PC-3 (cell line): ENCODE results near the gene EXOC4. TPM values are rescaled to one million over a fixed set of nuclear protein-coding genes. Genes with fewer than 3 reads are reported as not detected.

Experiments used
- ATAC-seq: fragments of 200-7000 bp; cut with Tn5 transposase; 2 replicates; pipeline ENCODE4 v1.9.1; 2020; ENCODE audit warnings: mild to moderate bottlenecking, moderate library complexity
- BruUV-seq: library from RNA; stranded (reverse); fragments of 400-500 nt; replicated peaks from 2 replicates; lab custom pipeline; 2021; lab: Mats Ljungman, UMichigan
- CTCF ChIA-PET: fragments of 300-600 bp; sonication (Branson Sonifier 250); formaldehyde crosslinking; loops from one replicate; lab custom pipeline; 2022; ENCODE audit warnings: antibody characterized with exemption; lab: Charles Lee
- POLR2A ChIA-PET: fragments of 300-600 bp; sonication (Branson Sonifier 250); formaldehyde crosslinking; loops from one replicate; lab custom pipeline; 2022; ENCODE audit warnings: antibody characterized with exemption; ENCODE audit not compliant: unreplicated experiment; lab: Charles Lee
- DNase-seq: peaks from one replicate; pipeline ENCODE4 v3.0.0-alpha.2; 2015
- H2AFZ ChIP-seq: fragments of 300-600 bp; sonication (generic); 2 replicates; pipeline ENCODE4 v1.6.0; 2016; ENCODE audit warnings: antibody characterized with exemption, low read length
- H3F3A ChIP-seq: fragments of 300-600 bp; sonication (generic); one replicate; pipeline ENCODE4 v1.6.0; 2017; ENCODE audit warnings: antibody characterized with exemption, low read length, control low read depth, mild to moderate bottlenecking; ENCODE audit not compliant: unreplicated experiment
- H3K27ac ChIP-seq: fragments of 300-600 bp; sonication (generic); 2 replicates; pipeline ENCODE4 v1.5.1; 2016; ENCODE audit warnings: mild to moderate bottlenecking, low read length
- H3K27me3 ChIP-seq: fragments of 300-600 bp; sonication (generic); 2 replicates; pipeline ENCODE4 v1.6.1; 2016; ENCODE audit warnings: low read length, mixed read lengths
- H3K36me3 ChIP-seq: fragments of 300-600 bp; sonication (generic); 2 replicates; pipeline ENCODE4 v1.6.1; 2016; ENCODE audit warnings: low read depth, mixed run types, low read length, mixed read lengths
- H3K4me1 ChIP-seq: fragments of 300-600 bp; sonication (generic); 2 replicates; pipeline ENCODE4 v1.5.1; 2016; ENCODE audit warnings: low read length; ENCODE audit not compliant: insufficient read depth
- H3K4me2 ChIP-seq: fragments of 300-600 bp; sonication (generic); 2 replicates; pipeline ENCODE4 v1.6.0; 2016; ENCODE audit warnings: low read length
- H3K4me3 ChIP-seq: fragments of 300-600 bp; sonication (generic); 2 replicates; pipeline ENCODE4 v1.5.1; 2016; ENCODE audit warnings: mild to moderate bottlenecking, low read length, mixed read lengths
- H3K79me2 ChIP-seq: fragments of 300-600 bp; sonication (generic); 2 replicates; pipeline ENCODE4 v1.6.1; 2017; ENCODE audit warnings: low read length, mixed read lengths
- H3K9ac ChIP-seq: fragments of 300-600 bp; sonication (generic); 2 replicates; pipeline ENCODE4 v1.6.0; 2016; ENCODE audit warnings: mild to moderate bottlenecking, low read length
- H3K9me2 ChIP-seq: fragments of 300-600 bp; sonication (generic); replicated peaks from 2 replicates; pipeline ENCODE4 v1.6.1; 2016; ENCODE audit warnings: mixed run types, low read length, mixed read lengths
- H3K9me3 ChIP-seq: fragments of 300-600 bp; sonication (generic); 2 replicates; pipeline ENCODE4 v1.6.1; 2016; ENCODE audit warnings: low read length, mixed read lengths
- H4K20me1 ChIP-seq: fragments of 300-600 bp; sonication (generic); 2 replicates; pipeline ENCODE4 v1.6.1; 2016; ENCODE audit warnings: low read length, mixed read lengths
- EZH2 ChIP-seq: fragments of 300-600 bp; sonication (generic); IDR thresholded peaks from one replicate; pipeline ENCODE4 v1.6.1; 2017; ENCODE audit warnings: antibody characterized with exemption, mild to moderate bottlenecking, low read length; ENCODE audit not compliant: unreplicated experiment
- EZH2phosphoT487 ChIP-seq: fragments of 300-600 bp; sonication (generic); IDR thresholded peaks from 2 replicates; pipeline ENCODE4 v1.6.1; 2018; ENCODE audit warnings: mild to moderate bottlenecking, antibody characterized with exemption, low read length, borderline replicate concordance
- intact Hi-C: fragments of 100-400 bp; cut with micrococcal nuclease; formaldehyde crosslinking; loops from 2 replicates; pipeline ENCODE4 v1.9.0; 2023
- total RNA-seq: library from RNA; depleted of rRNA; stranded (reverse); fragments of >200 nt; gene quantifications from 2 replicates; pipeline ENCODE4 v1.2.3, GENCODE V29; 2014
- TF ChIP-seq, protein P1 (sequence below): fragments of 300-600 bp; sonication (generic); conservative IDR thresholded peaks from 2 replicates; pipeline ENCODE4 v1.5.1; 2017; ENCODE audit warnings: antibody characterized with exemption, low read depth, mild to moderate bottlenecking, low read length

EXOC4 gene
- total RNA-seq, 1 experiment from 2014 or later = 43.5 TPM

DNA sequence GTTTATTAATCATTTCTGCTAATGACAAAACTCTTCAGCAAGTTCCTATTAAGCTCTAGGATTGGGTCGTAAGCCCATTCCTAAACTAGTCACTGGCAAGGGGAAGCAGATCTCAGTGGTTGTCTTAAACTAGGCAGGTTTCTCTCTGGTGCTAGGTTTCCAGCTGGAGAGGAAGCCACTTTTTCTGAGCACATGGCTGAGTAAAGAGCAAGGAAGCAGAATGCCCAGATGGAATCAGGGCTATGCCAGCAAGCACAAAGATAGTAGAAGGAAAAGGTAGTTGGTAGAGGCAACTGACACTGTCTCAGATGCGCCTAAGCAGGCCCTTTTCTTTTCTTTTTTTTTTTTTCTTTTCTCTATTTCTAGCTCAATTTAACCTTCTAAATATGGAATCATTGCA lies 224.9 kb downstream of the EXOC4 start:
- CTCF ChIA-PET = no interaction called here

GRCh38 chr7:133478591-133479135 lies 225.8 kb downstream of the EXOC4 start:
- Histone ChIP-seq H3K27ac (no peak overlapping the region), H3K4me3 (no peak overlapping the region), H2AFZ (no peak overlapping the region), H3K27me3 (no peaks in the 10 kb centered on the region), H3K36me3 (no peaks in the 10 kb centered on the region), H3K4me2 (no peak overlapping the region), H3K9me2 (no peaks in the 10 kb centered on the region), H3F3A (no peaks in the 10 kb centered on the region), H3K79me2 (no peaks in the 10 kb centered on the region), H3K9ac (no peak overlapping the region), H3K9me3 (no peaks in the 10 kb centered on the region), H3K4me1 (no peaks in the 10 kb centered on the region), H4K20me1 (no peaks in the 10 kb centered on the region)
- ChIA-PET POLR2A (no interaction called here), CTCF (no interaction called here)
- TF ChIP-seq, protein P1, sequence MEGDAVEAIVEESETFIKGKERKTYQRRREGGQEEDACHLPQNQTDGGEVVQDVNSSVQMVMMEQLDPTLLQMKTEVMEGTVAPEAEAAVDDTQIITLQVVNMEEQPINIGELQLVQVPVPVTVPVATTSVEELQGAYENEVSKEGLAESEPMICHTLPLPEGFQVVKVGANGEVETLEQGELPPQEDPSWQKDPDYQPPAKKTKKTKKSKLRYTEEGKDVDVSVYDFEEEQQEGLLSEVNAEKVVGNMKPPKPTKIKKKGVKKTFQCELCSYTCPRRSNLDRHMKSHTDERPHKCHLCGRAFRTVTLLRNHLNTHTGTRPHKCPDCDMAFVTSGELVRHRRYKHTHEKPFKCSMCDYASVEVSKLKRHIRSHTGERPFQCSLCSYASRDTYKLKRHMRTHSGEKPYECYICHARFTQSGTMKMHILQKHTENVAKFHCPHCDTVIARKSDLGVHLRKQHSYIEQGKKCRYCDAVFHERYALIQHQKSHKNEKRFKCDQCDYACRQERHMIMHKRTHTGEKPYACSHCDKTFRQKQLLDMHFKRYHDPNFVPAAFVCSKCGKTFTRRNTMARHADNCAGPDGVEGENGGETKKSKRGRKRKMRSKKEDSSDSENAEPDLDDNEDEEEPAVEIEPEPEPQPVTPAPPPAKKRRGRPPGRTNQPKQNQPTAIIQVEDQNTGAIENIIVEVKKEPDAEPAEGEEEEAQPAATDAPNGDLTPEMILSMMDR = no peak
- no peak for TF ChIP-seq EZH2
- TF ChIP-seq EZH2phosphoT487 = no peak
- intact Hi-C loops = no loop called here
- DNase-seq (no peak), ATAC-seq (no peak)
- no TSS peak for BruUV-seq

More for the DNA sequence above, 224.9 kb downstream of the EXOC4 start:
- Histone ChIP-seq H3F3A (no peaks in the 10 kb centered on the region), H4K20me1 (no peaks in the 10 kb centered on the region), H3K9me3 (no peaks in the 10 kb centered on the region), H3K4me2 (no peak overlapping the region), H3K9me2 (no peaks in the 10 kb centered on the region), H3K4me3 (no peak overlapping the region), H3K79me2 (no peaks in the 10 kb centered on the region), H3K36me3 (no peaks in the 10 kb centered on the region), H3K27me3 (no peaks in the 10 kb centered on the region), H3K9ac (no peak overlapping the region), H2AFZ (no peak overlapping the region), H3K4me1 (no peaks in the 10 kb centered on the region), H3K27ac (no peak overlapping the region)
- ATAC-seq (no peak), DNase-seq (no peak)
- intact Hi-C loops = no loop called here
- POLR2A ChIA-PET = no interaction called here
- no peak for TF ChIP-seq EZH2
- TF ChIP-seq EZH2phosphoT487 = no peak
- TF ChIP-seq, protein P1 = no peak
- no TSS peak for BruUV-seq

GRCh38 chr7:133479456-133480065 lies 226.7 kb downstream of the EXOC4 start:
- intact Hi-C loops = no loop called here
- ATAC-seq = no peak
- CTCF ChIA-PET = no interaction called here

More at GRCh38 chr7:133479456-133480065, 226.7 kb downstream of the EXOC4 start:
- POLR2A ChIA-PET = no interaction called here
- no TSS peak for BruUV-seq
- Histone ChIP-seq H3F3A (no peaks in the 10 kb centered on the region), H3K9me3 (no peaks in the 10 kb centered on the region), H3K27ac (no peak overlapping the region), H3K9ac (no peak overlapping the region), H3K4me2 (no peak overlapping the region), H3K9me2 (no peaks in the 10 kb centered on the region), H3K79me2 (no peaks in the 10 kb centered on the region), H2AFZ (no peak overlapping the region), H3K36me3 (no peaks in the 10 kb centered on the region), H4K20me1 (no peaks in the 10 kb centered on the region), H3K27me3 (no peaks in the 10 kb centered on the region), H3K4me3 (no peak overlapping the region), H3K4me1 (peaks cover 6% of the 10 kb centered on the region)
- TF ChIP-seq EZH2phosphoT487 (no peak), EZH2 (no peak)
- TF ChIP-seq, protein P1 = no peak
- no peak for DNase-seq
